ENCODE measurements around the gene SYNGR2. TPM values are rescaled to one million over a fixed set of nuclear protein-coding genes. Genes with fewer than 3 reads are reported as not detected.

Gene SYNGR2
- total RNA-seq, 1 experiment from 2014 or later = 148 TPM

DNA sequence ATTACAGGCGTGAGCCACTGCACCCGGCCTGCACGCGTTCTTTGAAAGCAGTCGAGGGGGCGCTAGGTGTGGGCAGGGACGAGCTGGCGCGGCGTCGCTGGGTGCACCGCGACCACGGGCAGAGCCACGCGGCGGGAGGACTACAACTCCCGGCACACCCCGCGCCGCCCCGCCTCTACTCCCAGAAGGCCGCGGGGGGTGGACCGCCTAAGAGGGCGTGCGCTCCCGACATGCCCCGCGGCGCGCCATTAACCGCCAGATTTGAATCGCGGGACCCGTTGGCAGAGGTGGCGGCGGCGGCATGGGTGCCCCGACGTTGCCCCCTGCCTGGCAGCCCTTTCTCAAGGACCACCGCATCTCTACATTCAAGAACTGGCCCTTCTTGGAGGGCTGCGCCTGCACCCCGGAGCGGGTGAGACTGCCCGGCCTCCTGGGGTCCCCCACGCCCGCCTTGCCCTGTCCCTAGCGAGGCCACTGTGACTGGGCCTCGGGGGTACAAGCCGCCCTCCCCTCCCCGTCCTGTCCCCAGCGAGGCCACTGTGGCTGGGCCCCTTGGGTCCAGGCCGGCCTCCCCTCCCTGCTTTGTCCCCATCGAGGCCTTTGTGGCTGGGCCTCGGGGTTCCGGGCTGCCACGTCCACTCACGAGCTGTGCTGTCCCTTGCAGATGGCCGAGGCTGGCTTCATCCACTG lies 45.8 kb downstream of the SYNGR2 start, which contains the start of gene BIRC5:
Gene BIRC5, plus strand, starts transcription at position 238 of the 690 bp plus-strand sequence. Its CDS starts 64 bp downstream, at position 302.
- Histone ChIP-seq H3K4me3 (replicated peaks in 1 of 2; ENCODE audit: low read depth in 1 of 2, low read length in 2 of 2) (peak within 1 kb of the TSS; percentile 97 to 99), H3K36me3 (ENCODE audit: control insufficient read depth in 1 of 2, insufficient read depth in 2 of 2, low read length in 2 of 2) (peaks cover 15 to 22% of the 10 kb centered on the region in 2 experiments), H3K9me2 (ENCODE audit: insufficient read depth) (no peaks in the 10 kb centered on the region), H3K4me2 (ENCODE audit: low read length) (peak within 1 kb of the TSS; percentile 98), H3K4me1 (ENCODE audit: control insufficient read depth in 1 of 2, insufficient read depth in 2 of 2, low read length in 2 of 2) (peaks cover 13 to 20% of the 10 kb centered on the region in 2 experiments), H3K27me3 (ENCODE audit: insufficient read depth, low read length) (no peaks in the 10 kb centered on the region), H3K79me2 (ENCODE audit: insufficient read depth, low read length) (peaks cover 51% of the 10 kb centered on the region), H3K27ac (ENCODE audit: low read depth, low read length) (peak within 1 kb of the TSS; percentile 86), H2AFZ (ENCODE audit: low read depth, low read length, poor library complexity, severe bottlenecking) (no peak within 1 kb of the TSS), H3K9me3 (ENCODE audit: control insufficient read depth in 1 of 2, insufficient read depth in 1 of 2, low read depth in 1 of 2, low read length in 2 of 2) (no peaks in the 10 kb centered on the region), H3K9ac (ENCODE audit: low read length) (peak within 1 kb of the TSS; percentile 99), H4K20me1 (ENCODE audit: insufficient read depth) (no peaks in the 10 kb centered on the region; the same call in 1 of the 2 replicates)
- TF ChIP-seq CEBPB (IDR thresholded peaks at IDR 0.05; ENCODE audit: low read depth) (no peak), POLR2A (IDR thresholded peaks at IDR 0.05; ENCODE audit: borderline replicate concordance, extremely low read depth, insufficient read depth, insufficient read length) (peak; percentile 60), POLR2AphosphoS5 (IDR thresholded peaks at IDR 0.05; ENCODE audit: low read depth, low read length) (peak; percentile 90), TCF7L2 (IDR thresholded peaks at IDR 0.05; ENCODE audit: borderline replicate concordance, extremely low read depth, insufficient read depth, insufficient read length) (peak; percentile 41), YY1 (IDR thresholded peaks at IDR 0.05; ENCODE audit: extremely low read depth, insufficient replicate concordance, low read depth, low read length) (peak; percentile 93), SRF (IDR thresholded peaks at IDR 0.05; ENCODE audit: low read depth) (peak; percentile 75; the same call in 1 of the 2 replicates), EZH2 (IDR thresholded peaks at IDR 0.05) (no peak), CBX3 (IDR thresholded peaks at IDR 0.05; ENCODE audit: low read depth) (peak; percentile 89), SIN3A (IDR thresholded peaks at IDR 0.05; ENCODE audit: low read depth) (peak; percentile 100), ZFX (IDR thresholded peaks at IDR 0.05) (peak; percentile 96; the same call in 1 of the 2 replicates), EGR1 (IDR thresholded peaks at IDR 0.05; ENCODE audit: low read depth) (peak; percentile 30; the same call in 1 of the 2 replicates), SP1 (IDR thresholded peaks at IDR 0.05; ENCODE audit: low read depth) (peak; percentile 89)
- TF ChIP-seq, protein P1, sequence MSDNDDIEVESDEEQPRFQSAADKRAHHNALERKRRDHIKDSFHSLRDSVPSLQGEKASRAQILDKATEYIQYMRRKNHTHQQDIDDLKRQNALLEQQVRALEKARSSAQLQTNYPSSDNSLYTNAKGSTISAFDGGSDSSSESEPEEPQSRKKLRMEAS (IDR thresholded peaks at IDR 0.05) = peak; percentile 98
- TF ChIP-seq, protein P2, sequence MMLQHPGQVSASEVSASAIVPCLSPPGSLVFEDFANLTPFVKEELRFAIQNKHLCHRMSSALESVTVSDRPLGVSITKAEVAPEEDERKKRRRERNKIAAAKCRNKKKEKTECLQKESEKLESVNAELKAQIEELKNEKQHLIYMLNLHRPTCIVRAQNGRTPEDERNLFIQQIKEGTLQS (IDR thresholded peaks at IDR 0.05) = no peak
- ATAC-seq (peak; percentile 97), DNase-seq (ENCODE audit: low read depth, low spot score) (peak; percentile 74)
- RAD21 ChIA-PET (ENCODE audit: low non-redundant PET in 1 of 2, low total read pairs in 2 of 2, uncharacterized antibody in 2 of 2, unreplicated experiment in 2 of 2) = no interaction called here
- intact Hi-C loops (cut with micrococcal nuclease) = loop anchor here (1.0 kb wide), 1 partner anchor 27 kb away; the partner anchor contains the start of genes AFMID and TK1
- POLR2A ChIA-PET = interaction anchor here (1.8 kb wide), 1 partner anchor 27 kb away, joined by 6 read pairs; the partner anchor contains the start of genes AFMID and TK1
- CTCF ChIA-PET = interaction anchor here (1.2 kb wide), 1 partner anchor 37 kb away, joined by 5 read pairs; no protein-coding TSS in a partner anchor
- no TSS peak for BruUV-seq (replicated peaks)
